K562 (cell line): ENCODE results near the gene AFDN. TPM values are rescaled to one million over a fixed set of nuclear protein-coding genes. Genes with fewer than 3 reads are reported as not detected.
A peak's percentile ranks its signal among the peaks of the same experiment; 100 is the strongest.

Source experiments
- BRD4 ChIP-seq: fragments of 200-600 bp; sonication (generic); IDR thresholded peaks from 2 replicates; pipeline ENCODE4 v1.6.1; 2017; ENCODE audit warnings: inconsistent platforms
- HDAC1 ChIP-seq, 2 experiments: fragments of 450-650 bp; IDR thresholded peaks; 2 replicates each; pipeline ENCODE4 v1.6.1; 2016 to 2017; ENCODE audit warnings: inconsistent platforms in 1 of 2, mild to moderate bottlenecking in 1 of 2, moderate library complexity in 1 of 2
- L3MBTL2 ChIP-seq: fragments of 450-650 bp; IDR thresholded peaks from 2 replicates; pipeline ENCODE4 v1.6.1; 2016; ENCODE audit warnings: mild to moderate bottlenecking, moderate library complexity
- LARP7 ChIP-seq: fragments of 450-650 bp; IDR thresholded peaks from 2 replicates; pipeline ENCODE4 v1.6.1; 2016
- MBD2 ChIP-seq: sonication (generic); IDR thresholded peaks from 2 replicates; pipeline ENCODE4 v1.6.1; 2016; ENCODE audit warnings: low read depth, borderline replicate concordance
- MTA2 ChIP-seq: fragments of 450-650 bp; IDR thresholded peaks from 2 replicates; pipeline ENCODE4 v1.6.1; 2016; ENCODE audit warnings: low read depth
- NELFE ChIP-seq: IDR thresholded peaks from 2 replicates; pipeline ENCODE4 v1.6.1; 2011; ENCODE audit warnings: mild to moderate bottlenecking; ENCODE audit not compliant: insufficient read depth, insufficient read length
- RBM39 ChIP-seq: fragments of 200-400 bp; formaldehyde crosslinking; optimal IDR thresholded peaks from 2 replicates; pipeline ENCODE3; 2018; ENCODE audit warnings: low read depth, low read length
- TGIF2 ChIP-seq: sonication (generic); formaldehyde crosslinking; IDR thresholded peaks from 2 replicates; pipeline ENCODE4 v1.8.1; 2022; ENCODE audit warnings: mild to moderate bottlenecking, missing genetic modification reagents, moderate library complexity
- ZNF124 ChIP-seq: sonication (generic); formaldehyde crosslinking; IDR thresholded peaks from 2 replicates; pipeline ENCODE4 v1.8.1; 2022; ENCODE audit warnings: missing genetic modification reagents
- polyA plus RNA-seq, 8 experiments: library from polyadenylated mRNA; depleted of rRNA in 4 of 8; stranded (reverse) in 5 of 8; unstranded in 3 of 8; fragments of >200 nt; fragmentation: Nextera tagmentation in 2 of 8; fragmentation: Illumina TruSeq in 1 of 8; extraction: Ambion mirVana in 2 of 8; extraction: Trizol in 1 of 8; gene quantifications; 2 replicates each; pipeline versions ENCODE4 v1.2.1 to v1.2.3, GENCODE V29; 2011 to 2014; ENCODE audit warnings: inconsistent platforms in 1 of 8, missing spikeins in 1 of 8
- total RNA-seq, 7 experiments: library from RNA; depleted of rRNA in 6 of 7; stranded (reverse); fragments of >200 nt in 6 of 7; fragmentation: Illumina TruSeq in 2 of 7; extraction: Trizol in 2 of 7; gene quantifications; 2 replicates each; pipeline versions ENCODE4 v1.2.1 to v1.2.3, GENCODE V29; 2011 to 2021; ENCODE audit warnings: low replicate concordance in 1 of 7
- TF ChIP-seq, protein P1 (sequence below), 2 experiments: fragments of 450-650 bp in 1 of 2; sonication (generic) in 1 of 2; formaldehyde crosslinking in 1 of 2; IDR thresholded peaks; 2 replicates each; pipeline versions ENCODE4 v1.7.1 to v1.9.0; 2016 to 2022; ENCODE audit warnings: inconsistent platforms in 1 of 2, mild to moderate bottlenecking in 1 of 2, missing genetic modification reagents in 1 of 2
- TF ChIP-seq, protein P2 (sequence below): fragments of 250-450 bp; sonication (Bioruptor Pico); IDR thresholded peaks from 2 replicates; pipeline ENCODE4 v1.8.0; 2022; ENCODE audit warnings: moderate library complexity, mild to moderate bottlenecking, inconsistent platforms
- TF ChIP-seq, protein P3 (sequence below): sonication (generic); formaldehyde crosslinking; IDR thresholded peaks from 2 replicates; pipeline ENCODE4 v1.8.0; 2022; ENCODE audit warnings: mild to moderate bottlenecking, missing genetic modification reagents

Gene AFDN
- total and polyA plus RNA-seq, 9 of the 15 experiments (the other 6 are each of a cell fraction or from before 2014, with no cell fraction given): 7.2 to 129 (median 105) TPM

DNA sequence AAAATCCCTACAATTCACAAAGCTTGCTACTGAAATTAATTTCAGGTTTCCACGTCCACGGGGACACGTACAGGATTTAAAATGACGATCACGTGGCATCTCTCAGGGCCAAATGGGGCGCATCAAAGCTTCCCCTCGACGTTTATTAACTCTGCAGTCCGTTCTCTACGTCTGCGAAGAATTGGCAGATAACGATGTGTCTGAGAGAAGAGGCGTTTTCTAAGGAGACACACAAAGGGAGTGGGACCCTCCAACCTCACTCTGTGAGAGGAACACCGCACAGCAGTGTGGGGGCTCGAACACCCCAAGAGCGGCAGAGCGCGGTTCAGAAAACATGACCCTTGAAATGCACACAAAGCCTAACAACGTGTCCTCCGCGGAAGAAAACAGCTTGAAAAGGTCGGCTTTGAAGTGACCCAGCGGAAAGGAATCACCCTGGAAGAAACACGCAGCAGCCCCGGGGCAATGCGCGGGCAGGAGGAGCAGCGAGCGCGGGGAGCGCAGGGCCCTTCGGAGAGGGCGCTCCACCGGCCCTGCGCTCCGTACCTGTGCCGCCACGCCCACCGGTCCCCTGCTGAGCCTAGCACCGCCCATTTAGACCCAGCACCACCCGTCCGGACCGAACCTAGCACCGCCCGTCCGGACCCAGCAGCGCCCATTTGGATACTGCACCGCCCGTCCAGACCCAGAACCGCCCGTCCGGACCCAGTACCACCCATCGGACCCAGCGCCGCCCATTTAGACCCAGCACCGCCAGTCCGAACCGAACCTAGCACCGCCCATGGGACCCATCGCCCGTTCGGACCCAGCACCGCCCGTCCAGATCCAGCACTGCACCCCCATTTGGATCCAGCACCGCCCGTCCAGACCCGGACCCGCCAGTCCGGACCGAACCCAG lies 1.1 kb upstream of the AFDN start (continued):
- TF ChIP-seq TGIF2 (no peak), MTA2 (no peak), HDAC1 (IDR thresholded peaks at IDR 0.05) (peak in 1 of 2 experiments; percentile 42; a peak in 1 of 4 replicates), NELFE (no peak), ZNF124 (CRISPR knock-in tag) (no peak), BRD4 (no peak), MBD2 (no peak), LARP7 (no peak), L3MBTL2 (peak; percentile 73), RBM39 (no peak)
- TF ChIP-seq, protein P1, sequence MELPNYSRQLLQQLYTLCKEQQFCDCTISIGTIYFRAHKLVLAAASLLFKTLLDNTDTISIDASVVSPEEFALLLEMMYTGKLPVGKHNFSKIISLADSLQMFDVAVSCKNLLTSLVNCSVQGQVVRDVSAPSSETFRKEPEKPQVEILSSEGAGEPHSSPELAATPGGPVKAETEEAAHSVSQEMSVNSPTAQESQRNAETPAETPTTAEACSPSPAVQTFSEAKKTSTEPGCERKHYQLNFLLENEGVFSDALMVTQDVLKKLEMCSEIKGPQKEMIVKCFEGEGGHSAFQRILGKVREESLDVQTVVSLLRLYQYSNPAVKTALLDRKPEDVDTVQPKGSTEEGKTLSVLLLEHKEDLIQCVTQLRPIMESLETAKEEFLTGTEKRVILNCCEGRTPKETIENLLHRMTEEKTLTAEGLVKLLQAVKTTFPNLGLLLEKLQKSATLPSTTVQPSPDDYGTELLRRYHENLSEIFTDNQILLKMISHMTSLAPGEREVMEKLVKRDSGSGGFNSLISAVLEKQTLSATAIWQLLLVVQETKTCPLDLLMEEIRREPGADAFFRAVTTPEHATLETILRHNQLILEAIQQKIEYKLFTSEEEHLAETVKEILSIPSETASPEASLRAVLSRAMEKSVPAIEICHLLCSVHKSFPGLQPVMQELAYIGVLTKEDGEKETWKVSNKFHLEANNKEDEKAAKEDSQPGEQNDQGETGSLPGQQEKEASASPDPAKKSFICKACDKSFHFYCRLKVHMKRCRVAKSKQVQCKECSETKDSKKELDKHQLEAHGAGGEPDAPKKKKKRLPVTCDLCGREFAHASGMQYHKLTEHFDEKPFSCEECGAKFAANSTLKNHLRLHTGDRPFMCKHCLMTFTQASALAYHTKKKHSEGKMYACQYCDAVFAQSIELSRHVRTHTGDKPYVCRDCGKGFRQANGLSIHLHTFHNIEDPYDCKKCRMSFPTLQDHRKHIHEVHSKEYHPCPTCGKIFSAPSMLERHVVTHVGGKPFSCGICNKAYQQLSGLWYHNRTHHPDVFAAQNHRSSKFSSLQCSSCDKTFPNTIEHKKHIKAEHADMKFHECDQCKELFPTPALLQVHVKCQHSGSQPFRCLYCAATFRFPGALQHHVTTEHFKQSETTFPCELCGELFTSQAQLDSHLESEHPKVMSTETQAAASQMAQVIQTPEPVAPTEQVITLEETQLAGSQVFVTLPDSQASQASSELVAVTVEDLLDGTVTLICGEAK (IDR thresholded peaks at IDR 0.05): no peak
- TF ChIP-seq, protein P1 (CRISPR knock-in tag; IDR thresholded peaks at IDR 0.05): no peak
- TF ChIP-seq, protein P2, sequence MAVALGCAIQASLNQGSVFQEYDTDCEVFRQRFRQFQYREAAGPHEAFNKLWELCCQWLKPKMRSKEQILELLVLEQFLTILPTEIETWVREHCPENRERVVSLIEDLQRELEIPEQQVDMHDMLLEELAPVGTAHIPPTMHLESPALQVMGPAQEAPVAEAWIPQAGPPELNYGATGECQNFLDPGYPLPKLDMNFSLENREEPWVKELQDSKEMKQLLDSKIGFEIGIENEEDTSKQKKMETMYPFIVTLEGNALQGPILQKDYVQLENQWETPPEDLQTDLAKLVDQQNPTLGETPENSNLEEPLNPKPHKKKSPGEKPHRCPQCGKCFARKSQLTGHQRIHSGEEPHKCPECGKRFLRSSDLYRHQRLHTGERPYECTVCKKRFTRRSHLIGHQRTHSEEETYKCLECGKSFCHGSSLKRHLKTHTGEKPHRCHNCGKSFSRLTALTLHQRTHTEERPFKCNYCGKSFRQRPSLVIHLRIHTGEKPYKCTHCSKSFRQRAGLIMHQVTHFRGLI (CRISPR knock-in tag): no peak
- TF ChIP-seq, protein P3, sequence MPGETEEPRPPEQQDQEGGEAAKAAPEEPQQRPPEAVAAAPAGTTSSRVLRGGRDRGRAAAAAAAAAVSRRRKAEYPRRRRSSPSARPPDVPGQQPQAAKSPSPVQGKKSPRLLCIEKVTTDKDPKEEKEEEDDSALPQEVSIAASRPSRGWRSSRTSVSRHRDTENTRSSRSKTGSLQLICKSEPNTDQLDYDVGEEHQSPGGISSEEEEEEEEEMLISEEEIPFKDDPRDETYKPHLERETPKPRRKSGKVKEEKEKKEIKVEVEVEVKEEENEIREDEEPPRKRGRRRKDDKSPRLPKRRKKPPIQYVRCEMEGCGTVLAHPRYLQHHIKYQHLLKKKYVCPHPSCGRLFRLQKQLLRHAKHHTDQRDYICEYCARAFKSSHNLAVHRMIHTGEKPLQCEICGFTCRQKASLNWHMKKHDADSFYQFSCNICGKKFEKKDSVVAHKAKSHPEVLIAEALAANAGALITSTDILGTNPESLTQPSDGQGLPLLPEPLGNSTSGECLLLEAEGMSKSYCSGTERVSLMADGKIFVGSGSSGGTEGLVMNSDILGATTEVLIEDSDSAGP (CRISPR knock-in tag): no peak
